Measurements from ENCODE around the gene CYP11A1.

Gene CYP11A1

DNA sequence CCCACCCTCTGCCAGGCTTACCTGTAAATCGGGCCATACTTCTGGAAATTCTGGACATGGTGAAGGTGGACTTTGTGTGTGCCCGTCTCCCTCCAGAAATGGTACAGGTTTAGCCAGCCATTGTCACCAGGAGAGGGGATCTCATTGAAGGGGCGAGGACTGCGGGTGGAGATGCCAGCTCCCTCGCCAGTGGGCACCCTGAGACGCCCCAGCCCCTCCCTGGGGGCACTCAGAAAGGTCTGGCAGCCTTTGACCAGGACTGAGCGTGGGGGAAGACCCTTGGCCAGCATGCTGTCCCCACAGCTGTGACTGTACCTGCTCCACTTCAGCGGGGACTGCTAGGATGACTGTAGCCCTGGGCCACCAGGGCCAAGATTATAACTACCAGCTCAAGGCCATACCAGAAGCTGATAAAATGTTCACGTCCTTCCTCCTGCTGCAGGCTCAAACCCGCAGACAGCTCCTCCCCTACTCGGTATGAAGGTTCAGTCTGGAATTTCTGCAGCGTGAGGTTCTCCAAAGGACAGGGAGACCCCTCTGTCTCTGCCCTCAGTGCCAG, at the start of gene CYP11A1:
CYP11A1 (minus strand) TSS at position 351 of the 559 bp plus-strand sequence; CDS start at position 290, 61 bp downstream.
- DNase-seq, result no peak

DNA sequence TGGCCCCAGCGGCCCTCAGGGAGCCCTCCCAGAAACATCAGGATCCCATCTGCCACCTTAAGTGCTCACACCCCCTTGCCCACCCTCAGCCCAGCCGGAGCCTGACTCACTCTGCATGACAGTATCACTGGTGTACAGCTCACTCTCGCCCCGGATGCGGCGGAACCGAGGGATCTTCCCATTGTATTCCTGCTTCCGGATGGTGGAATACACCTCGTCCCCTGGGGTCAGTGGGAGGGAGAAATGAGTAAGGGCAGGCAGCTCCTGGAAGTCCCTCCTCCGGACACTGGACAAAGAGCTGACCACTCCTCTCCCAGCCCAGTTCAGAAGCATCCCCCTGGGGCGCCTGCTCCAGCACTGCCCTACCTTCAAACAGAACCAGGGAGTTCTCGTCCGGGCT, 49.8 kb upstream of the CYP11A1 start:
- DNase-seq, result no peak

DNA sequence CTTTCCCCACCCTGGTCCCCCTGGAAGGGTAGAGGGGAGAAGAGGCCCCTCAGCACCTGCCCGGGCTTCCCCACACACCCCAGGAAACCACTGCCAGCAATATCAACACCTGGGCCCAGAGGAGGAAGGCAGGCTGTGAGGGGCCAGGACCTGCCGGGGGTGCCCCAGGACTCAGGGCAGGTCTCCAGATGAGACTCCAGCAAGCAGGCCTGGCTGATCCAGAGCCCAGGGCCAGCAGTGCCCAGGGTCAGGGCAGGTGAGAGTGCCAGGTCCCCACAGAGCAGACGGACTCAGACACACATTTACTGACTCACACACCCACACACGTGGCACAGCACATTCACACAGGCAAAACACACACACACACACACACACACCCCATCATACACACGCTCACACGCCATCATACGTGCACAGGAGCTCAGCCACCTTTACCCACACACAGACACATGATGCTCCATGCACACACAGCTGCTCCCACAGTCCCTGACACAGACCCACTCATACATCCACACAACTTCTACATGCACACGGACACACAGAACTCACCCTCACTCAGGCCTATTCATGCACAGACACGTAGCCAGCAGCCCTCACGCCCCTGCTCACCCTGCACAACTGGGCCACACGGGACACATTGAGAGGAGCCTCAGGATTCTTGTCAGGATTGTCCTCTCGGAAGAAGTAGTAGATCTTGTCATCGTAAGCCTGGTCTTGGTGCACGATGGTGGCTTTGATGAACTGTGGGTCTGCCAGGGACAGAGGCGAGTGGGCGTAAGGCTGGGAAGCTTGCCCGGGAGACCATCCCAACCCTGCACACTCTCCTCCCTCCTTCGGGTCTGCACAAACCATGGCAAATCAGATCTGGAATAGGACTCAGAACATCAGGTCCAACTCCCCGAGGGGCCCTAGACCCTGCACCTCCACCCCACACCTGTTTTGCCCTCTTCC, 48.8 kb upstream of the CYP11A1 start:
- no peak for DNase-seq

DNA sequence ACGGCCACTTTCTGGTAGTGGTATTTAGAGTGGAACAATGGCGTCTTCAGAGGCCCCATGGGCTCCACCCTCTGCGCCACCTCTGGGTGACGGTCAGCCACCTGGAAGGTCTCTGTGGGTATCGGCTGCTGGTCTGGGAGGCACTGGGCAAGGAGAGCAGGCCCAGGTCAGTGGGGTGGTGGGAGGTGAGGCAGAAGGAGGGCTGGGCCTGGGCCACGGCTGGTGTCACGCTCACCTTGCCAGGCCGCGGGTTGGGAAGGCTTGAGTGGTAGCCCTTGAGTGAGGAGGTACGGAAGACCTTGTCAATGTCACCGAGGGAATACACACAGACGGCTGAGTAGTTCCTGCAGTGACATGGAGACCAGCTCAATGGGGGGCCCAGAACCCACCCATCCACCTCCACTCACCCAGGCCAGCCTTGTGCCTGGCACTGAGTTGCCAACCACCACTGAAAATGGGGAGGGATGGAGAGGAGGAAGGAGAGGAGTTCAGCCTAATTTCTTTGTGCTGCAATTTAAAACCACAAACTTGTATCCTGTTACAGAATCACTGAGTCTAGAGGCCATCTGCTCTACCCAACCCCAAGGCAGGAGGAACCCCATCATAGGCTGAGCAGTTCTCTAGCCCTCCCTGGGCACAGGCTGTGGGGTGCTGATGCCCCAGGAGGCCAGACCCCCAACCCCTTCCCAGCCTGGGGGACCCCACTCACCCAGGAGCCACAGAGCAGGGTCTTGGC, 47.3 kb upstream of the CYP11A1 start:
- no peak for DNase-seq

DNA sequence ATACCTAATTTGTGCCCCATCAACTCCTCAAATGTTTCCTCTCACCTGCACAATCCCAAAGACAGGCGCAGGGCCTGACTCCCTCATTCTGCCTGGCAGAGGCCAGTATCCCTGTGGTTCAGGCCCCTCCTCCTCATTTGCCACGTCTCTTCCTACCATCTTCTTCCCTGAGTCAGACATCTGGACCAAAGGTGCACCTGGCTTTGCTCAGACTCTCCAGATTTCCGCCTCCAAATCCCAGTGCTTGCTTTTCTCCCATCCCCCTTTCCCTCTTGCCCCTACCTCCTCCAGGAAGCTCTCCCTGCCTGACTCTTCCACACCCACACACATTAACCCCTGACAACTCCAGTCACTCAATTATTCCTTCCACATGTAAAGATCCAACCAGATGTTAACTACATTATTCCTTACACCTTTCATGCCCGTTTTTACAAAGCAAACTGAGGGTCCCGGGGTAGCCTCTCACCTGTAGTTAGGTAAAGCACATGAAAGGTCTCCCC, 46.7 kb upstream of the CYP11A1 start:
- no peak for DNase-seq

DNA sequence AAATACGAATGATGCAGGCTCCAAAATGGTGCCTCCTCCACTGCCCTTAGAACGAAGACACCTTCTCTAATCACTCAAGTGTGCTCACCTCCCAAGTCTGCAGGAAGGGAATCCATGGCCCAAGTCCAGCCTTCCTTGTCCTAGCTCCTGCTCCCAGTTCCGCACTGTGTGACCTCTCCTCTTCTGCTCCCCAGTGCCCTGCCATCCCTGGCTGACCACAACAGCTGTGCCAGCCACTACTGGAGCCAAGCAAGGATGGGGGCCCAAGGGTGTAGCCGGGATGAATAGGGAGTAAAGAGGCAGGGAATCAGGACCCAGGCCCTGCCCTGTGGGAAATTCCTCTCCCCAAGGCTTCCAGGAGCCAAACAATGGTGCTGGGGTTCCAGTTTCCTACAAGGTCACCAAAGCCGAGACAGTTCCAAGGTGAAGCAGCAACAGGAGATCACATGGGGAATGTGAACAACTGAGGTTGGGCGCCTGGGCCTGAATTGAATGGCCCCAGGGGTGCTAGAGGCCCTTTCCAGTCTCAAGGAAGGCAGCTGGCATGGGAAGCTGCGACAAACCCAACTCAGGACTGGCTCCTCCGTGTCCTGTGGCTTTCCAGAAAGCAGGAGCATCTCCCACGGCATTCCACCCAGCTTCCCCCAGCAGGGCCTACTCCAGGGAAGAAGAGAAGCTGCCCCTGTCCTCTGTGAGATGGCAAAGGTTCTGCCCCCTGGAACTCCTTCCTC, 46.1 kb upstream of the CYP11A1 start:
- no peak for DNase-seq

DNA sequence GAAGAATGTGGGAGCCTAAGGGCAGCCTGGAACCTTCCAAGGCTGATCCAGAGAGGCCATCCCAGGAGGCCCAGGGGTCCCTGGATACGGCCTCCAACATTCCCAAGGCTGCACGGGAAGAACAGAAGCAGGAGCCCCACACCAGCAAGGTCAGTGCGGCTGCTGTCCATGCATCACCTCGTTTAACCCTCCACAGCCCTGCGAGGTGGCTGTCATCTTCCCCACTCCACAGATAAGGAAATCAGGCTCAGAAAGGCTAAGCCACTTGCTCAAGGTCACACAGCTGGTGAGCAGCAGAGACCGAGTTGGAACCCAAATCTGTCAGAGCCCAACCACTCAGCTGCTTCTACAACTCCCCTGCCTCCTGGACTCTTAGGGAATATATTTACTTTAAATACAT, 44.7 kb upstream of the CYP11A1 start:
- no peak for DNase-seq

DNA sequence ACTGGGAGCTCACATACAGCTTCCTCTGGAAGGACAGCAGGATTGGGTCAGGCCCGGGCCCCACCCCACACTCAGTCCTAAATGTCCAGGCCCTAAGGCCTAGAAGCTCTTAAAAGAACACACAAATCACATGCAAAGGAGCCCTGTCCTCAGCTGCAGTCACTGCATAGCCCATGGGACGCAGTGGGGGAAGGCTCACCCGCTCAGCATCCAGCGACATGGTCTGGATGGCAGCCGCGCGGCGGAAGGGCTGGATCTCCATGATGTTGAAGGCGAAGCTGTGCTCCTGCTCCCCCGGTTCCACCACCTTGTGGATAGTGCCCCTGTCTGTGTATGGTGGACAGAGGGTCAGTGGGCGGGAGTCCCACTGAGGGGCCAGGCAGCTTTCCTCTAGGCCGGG, 44.2 kb upstream of the CYP11A1 start:
- peak; percentile 23 for DNase-seq

DNA sequence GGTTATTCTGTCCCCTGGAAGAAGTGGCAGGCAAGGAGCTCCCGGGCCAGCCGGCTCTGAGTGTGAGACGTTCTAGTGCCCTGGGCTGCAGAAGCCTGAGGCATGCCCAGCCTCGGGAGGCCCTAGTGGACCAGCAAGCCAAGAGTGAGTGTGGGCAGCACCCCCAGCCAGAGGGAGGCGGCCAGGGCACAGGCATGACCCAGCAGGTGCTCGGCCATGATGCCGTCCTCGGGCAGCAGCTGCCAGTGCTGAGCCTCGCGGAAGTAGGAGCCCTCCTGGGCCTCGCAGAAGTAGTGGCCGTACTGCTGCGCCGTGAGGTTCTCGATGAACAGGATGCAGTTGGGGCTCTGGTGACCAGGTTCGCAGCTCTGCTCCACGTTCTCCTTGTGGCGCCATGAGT, 43.1 kb upstream of the CYP11A1 start:
- no peak for DNase-seq

DNA sequence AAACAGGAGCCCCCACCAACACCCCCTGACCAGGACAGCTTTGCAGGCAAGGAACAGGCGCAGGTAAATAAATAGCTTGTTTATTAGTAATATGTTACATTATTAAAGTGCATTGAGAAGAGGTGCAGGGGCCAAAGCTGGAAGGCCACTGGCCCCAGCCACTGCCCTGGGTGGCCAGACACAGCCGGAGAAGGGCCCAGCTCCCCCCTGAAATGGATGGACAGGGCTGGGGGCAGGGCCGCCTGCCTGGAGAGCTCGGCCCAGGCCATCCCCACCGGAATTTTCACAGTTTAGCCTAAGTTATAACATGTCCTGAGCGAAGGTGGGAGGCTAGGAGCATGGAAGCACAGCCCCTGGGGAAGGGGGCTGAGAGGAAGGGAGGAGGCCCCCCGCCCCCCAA, 41.8 kb upstream of the CYP11A1 start:
- no peak for DNase-seq

DNA sequence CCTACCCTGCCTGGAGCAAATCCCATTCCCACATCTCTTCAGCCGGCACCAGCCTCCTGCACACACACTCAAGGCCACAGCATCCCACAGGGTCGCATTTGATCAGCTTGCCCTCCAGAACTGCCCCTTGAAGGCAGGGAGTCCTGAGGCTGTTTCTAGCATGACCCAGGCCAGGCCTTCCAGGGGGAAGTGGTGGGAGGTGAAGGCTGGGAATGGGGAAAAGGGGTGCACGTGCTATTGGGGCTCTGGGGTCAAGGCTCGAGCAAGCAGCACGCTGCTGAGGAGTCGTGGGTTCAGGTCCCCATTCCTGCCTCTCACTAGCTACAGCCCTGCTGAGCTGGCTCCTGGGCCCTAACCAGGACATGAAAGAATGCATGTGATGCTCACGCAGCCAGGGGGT, 41.4 kb upstream of the CYP11A1 start:
- DNase-seq, result no peak

DNA sequence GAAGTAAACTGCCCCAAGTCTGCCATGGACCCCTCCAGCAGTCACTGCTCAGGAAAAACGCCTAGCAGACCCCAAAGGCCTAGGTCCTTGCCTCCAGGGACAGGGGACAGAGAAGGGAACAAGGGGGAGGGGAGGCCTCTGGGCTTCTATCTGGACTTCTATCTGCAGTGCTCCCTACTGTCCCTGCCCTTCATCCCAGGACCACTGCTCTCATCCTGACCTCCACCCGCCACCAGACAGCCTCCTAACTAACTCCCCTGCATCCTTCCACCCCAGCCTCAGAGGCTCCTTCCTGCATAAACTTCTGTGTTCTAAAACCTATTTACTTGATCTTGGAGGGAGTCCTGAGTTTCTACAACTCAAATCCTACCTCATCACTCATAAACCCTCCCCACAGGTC, 40.9 kb upstream of the CYP11A1 start:
- DNase-seq, result no peak

DNA sequence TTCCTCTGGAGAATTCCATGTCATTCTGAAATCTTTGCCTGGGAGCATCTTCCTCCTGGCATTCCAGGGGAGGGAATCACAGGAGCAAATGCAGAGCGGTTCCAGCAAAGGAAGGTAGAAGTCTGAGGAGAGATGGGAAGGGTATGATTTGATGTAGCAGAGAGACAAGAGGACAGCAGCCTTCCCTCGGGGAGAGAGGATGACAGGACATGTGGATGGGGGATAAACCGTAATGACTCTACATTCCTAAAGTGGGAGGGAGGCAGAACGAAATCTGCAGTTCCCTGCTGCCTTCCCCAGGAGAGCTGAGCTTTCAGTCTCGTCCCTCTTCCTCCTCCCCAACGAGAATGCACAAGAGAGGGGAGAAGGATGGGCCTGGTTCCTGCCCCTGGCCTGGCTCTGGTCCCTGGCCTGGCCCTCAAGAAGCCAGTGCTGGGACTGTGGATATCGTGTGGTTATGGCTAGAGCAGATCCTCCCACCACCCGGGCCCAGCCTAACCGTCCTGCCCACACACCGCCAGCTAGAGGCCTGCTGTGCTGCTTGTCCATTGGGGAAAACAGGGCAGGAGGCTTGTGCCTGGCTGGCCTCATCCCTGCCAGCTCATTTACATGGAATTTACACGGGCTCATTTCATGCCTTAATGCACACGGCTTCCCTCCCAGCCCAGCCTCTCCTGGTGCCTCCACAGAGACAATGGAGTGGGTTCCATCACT, 39.7 kb upstream of the CYP11A1 start:
- DNase-seq, result peak; percentile 91

DNA sequence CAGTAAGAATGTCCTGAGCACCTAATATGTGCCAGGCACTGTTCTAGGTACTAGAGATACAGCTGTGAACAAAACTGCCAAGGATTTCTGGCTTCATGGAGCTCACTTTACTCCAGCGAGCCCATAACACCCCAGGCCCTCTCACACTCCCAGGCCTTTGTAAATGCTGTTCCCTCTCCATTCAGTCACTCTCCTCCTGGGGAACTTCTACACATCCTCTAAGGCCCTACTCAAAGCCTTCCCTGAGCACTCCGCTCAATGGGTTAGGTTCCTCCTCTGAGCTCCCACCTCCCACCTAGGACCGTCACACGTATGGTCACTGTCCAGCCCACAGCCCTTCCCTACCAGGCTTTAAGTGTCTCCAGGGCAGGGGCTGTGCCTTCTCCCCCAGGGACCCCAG, 39.1 kb upstream of the CYP11A1 start:
- no peak for DNase-seq

DNA sequence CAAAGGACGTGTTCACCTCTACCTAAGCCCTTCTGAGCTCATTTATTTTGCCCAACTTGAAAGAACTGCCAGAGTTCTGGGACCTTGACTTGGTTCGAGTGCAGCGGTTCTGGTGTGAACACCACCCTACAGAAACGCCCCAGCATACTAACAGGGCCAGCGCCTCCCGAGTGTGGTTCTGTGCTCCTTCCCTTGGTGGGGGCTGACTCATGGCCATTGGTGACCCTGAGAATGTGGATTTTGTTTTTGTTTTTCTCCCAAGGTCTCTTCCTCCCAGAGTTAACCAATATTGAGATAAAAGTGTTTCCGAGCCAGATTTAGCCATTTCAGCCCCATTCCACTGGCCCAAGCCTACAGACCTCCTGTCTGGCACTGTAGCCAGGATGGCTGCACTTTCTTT, 38.4 kb upstream of the CYP11A1 start:
- DNase-seq, result no peak

DNA sequence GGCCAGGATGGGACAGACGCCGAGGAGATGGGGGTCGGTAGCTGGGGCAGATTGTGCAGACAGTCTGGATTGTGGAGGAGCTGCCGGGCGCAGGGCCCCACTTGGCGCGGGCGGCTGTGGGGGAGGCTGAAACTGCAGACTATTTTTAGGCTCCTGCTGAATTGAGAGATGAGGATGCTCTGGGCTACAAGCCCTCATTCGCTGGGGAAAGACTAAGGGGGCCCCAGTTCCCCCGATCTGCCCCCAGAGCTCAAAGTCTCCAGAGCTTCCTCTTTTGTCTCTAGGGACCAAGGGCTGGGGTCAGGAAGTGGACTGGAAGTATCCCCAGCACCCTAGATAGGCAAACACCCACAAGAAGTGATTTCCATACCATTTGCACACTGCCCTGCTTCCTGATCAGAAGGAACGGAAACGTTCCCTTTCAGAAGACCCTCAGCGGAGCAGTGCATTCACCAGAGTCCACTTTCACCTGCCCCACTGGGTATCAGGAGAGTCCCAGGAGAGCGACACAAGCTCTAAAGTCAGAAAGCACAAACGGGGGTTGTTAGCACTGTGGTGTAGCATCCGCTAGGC, 36.6 kb upstream of the CYP11A1 start:
- peak; percentile 21 for DNase-seq

DNA sequence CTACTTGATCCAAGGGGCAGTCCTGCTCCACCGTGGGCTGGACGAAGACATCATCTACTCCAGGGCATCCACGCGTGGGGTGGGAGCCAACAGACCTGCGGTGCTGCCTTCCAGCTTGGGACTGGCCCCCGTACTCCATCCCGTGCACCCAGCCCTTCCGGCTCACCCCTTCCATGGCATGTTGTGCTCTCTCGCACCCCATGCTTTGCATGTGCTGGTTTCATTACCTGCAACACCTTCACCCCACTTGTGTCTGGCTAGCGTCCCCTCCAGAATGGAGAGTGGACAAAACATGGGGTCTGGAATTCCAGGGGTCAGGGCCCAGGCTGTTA, 36.1 kb upstream of the CYP11A1 start:
- DNase-seq, result no peak

DNA sequence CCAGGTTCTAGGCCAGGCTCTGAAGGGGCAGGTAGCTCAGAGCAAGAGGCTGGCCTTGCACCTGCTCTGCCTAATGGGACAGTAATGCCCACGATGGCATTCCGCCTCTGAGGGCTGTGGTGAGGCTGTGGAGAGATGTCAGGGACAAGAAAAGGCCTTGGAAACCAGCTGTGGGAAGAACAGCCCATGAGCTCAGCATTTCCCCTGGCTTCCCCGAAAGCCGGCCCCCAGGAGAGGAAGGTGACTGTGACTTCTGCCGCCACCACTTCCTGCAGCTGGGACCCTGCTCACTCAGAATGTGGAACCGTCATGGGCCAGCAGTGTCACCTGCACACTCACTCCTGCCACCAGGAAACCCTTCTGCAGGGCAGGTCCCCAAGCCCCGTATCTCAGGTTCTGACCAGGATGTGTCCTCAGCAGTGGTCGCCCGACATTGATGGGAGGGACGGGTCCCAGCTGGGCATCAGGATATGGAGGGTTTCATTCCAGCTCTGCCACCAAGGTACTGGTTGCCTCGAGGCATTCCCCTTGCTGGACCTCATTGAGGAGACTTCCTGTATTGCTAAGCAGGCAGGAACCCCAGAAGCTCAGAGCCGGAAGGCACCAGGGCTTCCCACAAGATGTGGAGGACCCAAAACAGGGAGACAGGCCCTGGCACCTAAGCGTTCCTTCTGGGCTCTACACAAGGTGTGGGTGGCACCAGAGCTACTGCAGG, 35.6 kb upstream of the CYP11A1 start:
- DNase-seq, result no peak

DNA sequence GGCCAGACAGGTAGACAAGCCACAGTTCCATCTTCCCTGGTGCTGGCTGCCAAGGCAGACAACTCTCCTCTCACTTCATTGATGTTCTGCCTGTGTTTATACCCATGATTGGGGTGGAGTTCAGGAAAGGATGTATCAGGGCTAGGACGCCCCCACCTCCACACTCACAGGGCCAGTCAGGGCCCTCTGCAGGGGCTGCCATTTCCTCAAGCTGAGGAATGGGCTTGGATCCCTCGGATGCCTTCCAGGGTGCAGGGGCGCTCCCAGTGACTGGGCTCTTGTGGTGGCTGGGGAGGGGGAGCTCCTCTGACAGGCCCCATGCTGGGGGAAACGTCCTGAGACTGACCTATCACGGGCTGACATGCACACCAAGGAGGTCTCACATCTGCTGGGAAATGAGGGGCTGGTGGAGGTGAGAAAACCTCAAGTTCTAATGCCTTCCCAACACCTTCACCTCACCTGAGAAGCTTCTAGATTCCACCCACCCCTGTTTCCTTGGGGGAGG, 34.9 kb upstream of the CYP11A1 start:
- no peak for DNase-seq

DNA sequence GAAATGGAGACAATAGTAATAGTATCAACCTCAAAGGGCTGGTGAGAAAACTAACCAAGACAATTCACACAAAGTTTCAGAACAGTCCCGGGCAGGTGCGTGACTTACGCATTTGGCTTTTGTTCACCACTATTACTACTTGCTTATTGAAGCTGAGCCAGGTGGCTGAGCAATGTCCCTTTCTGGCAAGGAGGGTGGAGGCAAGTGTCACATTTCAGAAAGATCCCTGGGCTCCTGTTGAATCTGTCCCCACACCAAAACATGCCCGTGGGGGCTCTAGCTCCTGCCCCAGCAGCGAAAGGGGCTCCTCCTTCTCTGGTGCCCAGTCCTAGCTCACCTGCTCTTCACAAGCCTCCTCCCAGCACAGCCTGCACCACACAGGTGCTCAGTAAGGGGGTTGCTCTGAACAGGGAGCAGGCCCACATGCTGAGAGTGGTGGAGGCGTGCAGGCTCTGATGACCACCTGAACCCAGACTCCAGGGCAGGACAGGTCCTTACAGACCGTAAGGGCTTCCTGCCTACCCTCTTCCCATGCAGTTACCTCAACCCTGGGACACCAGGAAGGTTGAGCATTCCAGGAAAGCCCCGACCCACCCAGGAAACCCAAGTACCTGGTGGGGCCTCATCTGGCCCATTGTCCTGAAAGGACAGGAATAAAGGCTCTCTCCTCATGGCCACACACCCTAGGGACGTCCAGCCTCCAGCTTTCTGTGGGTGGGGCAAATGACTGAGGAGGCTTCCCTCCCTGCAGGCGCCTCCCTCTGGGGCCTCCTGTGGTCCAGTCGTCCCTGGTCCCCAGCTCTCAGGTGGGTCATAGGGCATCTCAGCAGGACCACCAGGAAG, 33.7 kb upstream of the CYP11A1 start:
- DNase-seq, result no peak
